ENCODE measurements around the gene F10.

- TF ChIP-seq CTCF (IDR thresholded peaks at IDR 0.05; ENCODE audit: poor library complexity) (no peak), EZH2 (IDR thresholded peaks at IDR 0.05; ENCODE audit: borderline replicate concordance) (no peak)
Measured at GRCh38 chr13:113167155-113167554, 44.6 kb downstream of the F10 start.
